Astrocyte (in vitro differentiated cells and primary cell): Measurements from ENCODE around the gene PRR5. TPM values are rescaled to one million over a fixed set of nuclear protein-coding genes. Genes with fewer than 3 reads are reported as not detected.

Source experiments
- DNase-seq: peaks from one replicate; pipeline ENCODE4 v3.0.0-alpha.2; 2010; ENCODE audit warnings: low read depth
- FAIRE-seq: peaks from 2 replicates; lab custom pipeline; 2011; peaks lifted over from hg19 to GRCh38; lab: Jason Lieb, UNC
- H2AFZ ChIP-seq: 2 replicates; pipeline ENCODE4 v1.6.0; 2012; ENCODE audit warnings: low read depth, low read length, inconsistent platforms
- H3K27ac ChIP-seq: 2 replicates; pipeline ENCODE4 v1.5.1; 2011; ENCODE audit warnings: low read depth, low read length, inconsistent platforms
- H3K27me3 ChIP-seq: 2 replicates; pipeline ENCODE4 v1.6.0; 2011; ENCODE audit warnings: low read length, inconsistent platforms; ENCODE audit not compliant: insufficient read depth
- H3K36me3 ChIP-seq: 2 replicates; pipeline ENCODE4 v1.5.1; 2011; ENCODE audit warnings: low read length, inconsistent platforms; ENCODE audit not compliant: insufficient read depth
- H3K4me1 ChIP-seq: 2 replicates; pipeline ENCODE4 v1.5.1; 2011; ENCODE audit warnings: low read length, inconsistent platforms; ENCODE audit not compliant: insufficient read depth
- H3K4me2 ChIP-seq: 2 replicates; pipeline ENCODE4 v1.6.0; 2012; ENCODE audit warnings: low read length, inconsistent platforms
- H3K4me3 ChIP-seq: 2 replicates; pipeline ENCODE4 v1.5.1; 2011; ENCODE audit warnings: low read depth, mild to moderate bottlenecking, low read length, inconsistent platforms; ENCODE audit not compliant: insufficient read depth
- H3K79me2 ChIP-seq: 2 replicates; pipeline ENCODE4 v1.6.0; 2012; ENCODE audit warnings: mild to moderate bottlenecking, low read length, inconsistent platforms; ENCODE audit not compliant: insufficient read depth
- H3K9ac ChIP-seq: 2 replicates; pipeline ENCODE4 v1.6.0; 2012; ENCODE audit warnings: mild to moderate bottlenecking, low read length, inconsistent platforms
- H3K9me3 ChIP-seq: 2 replicates; pipeline ENCODE4 v1.5.1; 2012; ENCODE audit warnings: low read depth, mild to moderate bottlenecking, low read length, inconsistent platforms; ENCODE audit not compliant: insufficient read depth
- H4K20me1 ChIP-seq: 2 replicates; pipeline ENCODE4 v1.6.0; 2012; ENCODE audit warnings: low read length, inconsistent platforms; ENCODE audit not compliant: insufficient read depth
- H3K27ac Mint-ChIP-seq: one replicate; pipeline ENCODE4 v1.8.0; 2021; ENCODE audit warnings: mild to moderate bottlenecking, mixed read lengths; ENCODE audit not compliant: unreplicated experiment
- H3K27me3 Mint-ChIP-seq: one replicate; pipeline ENCODE4 v1.8.0; 2021; ENCODE audit warnings: low read depth, mixed read lengths; ENCODE audit not compliant: unreplicated experiment
- H3K36me3 Mint-ChIP-seq: one replicate; pipeline ENCODE4 v1.8.0; 2021; ENCODE audit warnings: low read depth, mixed read lengths; ENCODE audit not compliant: unreplicated experiment
- H3K4me1 Mint-ChIP-seq: one replicate; pipeline ENCODE4 v1.8.0; 2021; ENCODE audit warnings: low read depth, mixed read lengths; ENCODE audit not compliant: unreplicated experiment
- H3K4me3 Mint-ChIP-seq: one replicate; pipeline ENCODE4 v1.8.0; 2021; ENCODE audit warnings: mild to moderate bottlenecking, moderate library complexity, mixed read lengths; ENCODE audit not compliant: unreplicated experiment
- H3K9me3 Mint-ChIP-seq: one replicate; pipeline ENCODE4 v1.8.0; 2021; ENCODE audit warnings: mild to moderate bottlenecking, mixed read lengths; ENCODE audit not compliant: unreplicated experiment
- CTCF ChIP-seq: IDR thresholded peaks from 2 replicates; pipeline ENCODE4 v1.5.1; 2011; ENCODE audit warnings: low read depth, mild to moderate bottlenecking, inconsistent platforms, low read length, moderate library complexity; ENCODE audit not compliant: insufficient read depth
- EZH2 ChIP-seq: IDR thresholded peaks from 2 replicates; pipeline ENCODE4 v1.6.1; 2012; ENCODE audit warnings: mild to moderate bottlenecking, low read length, inconsistent platforms; ENCODE audit not compliant: insufficient read depth
- total RNA-seq: library from RNA; stranded (reverse); gene quantifications from 2 replicates; pipeline ENCODE4 v1.2.1, GENCODE V29; 2021

The PRR5 gene
- total RNA-seq, 1 donor from 2014 or later: 23.6 TPM

GRCh38 chr22:44782363-44782963 lies 80.5 kb downstream of the PRR5 start:
- Histone ChIP-seq H3K4me2 (no peak overlapping the region), H3K9me3 (no peaks in the 10 kb centered on the region), H3K27ac (no peak overlapping the region), H3K4me1 (no peaks in the 10 kb centered on the region), H2AFZ (no peak overlapping the region), H3K27me3 (peaks cover 2% of the 10 kb centered on the region), H4K20me1 (no peaks in the 10 kb centered on the region), H3K79me2 (no peaks in the 10 kb centered on the region), H3K9ac (no peak overlapping the region), H3K36me3 (no peaks in the 10 kb centered on the region), H3K4me3 (no peak overlapping the region)
- no peaks in the 10 kb centered on the region for H3K9me3 Mint-ChIP-seq
- TF ChIP-seq EZH2: no peak
- TF ChIP-seq CTCF: no peak
- H3K4me3 Mint-ChIP-seq: no peak overlapping the region
- H3K4me1 Mint-ChIP-seq: no peaks in the 10 kb centered on the region
- FAIRE-seq (no peak), DNase-seq (no peak)
- no peaks in the 10 kb centered on the region for H3K27me3 Mint-ChIP-seq
- H3K36me3 Mint-ChIP-seq: peaks cover 2% of the 10 kb centered on the region
- H3K27ac Mint-ChIP-seq: no peak overlapping the region

GRCh38 chr22:44783091-44783490 lies 81.1 kb downstream of the PRR5 start:
- no peaks in the 10 kb centered on the region for H3K27me3 Mint-ChIP-seq
- FAIRE-seq (no peak), DNase-seq (no peak)
- no peak overlapping the region for H3K4me3 Mint-ChIP-seq
- Histone ChIP-seq H3K27me3 (peaks cover 2% of the 10 kb centered on the region), H4K20me1 (no peaks in the 10 kb centered on the region), H3K36me3 (no peaks in the 10 kb centered on the region), H3K4me1 (no peaks in the 10 kb centered on the region), H3K9ac (no peak overlapping the region), H3K4me2 (no peak overlapping the region), H3K9me3 (no peaks in the 10 kb centered on the region), H3K4me3 (no peak overlapping the region), H3K79me2 (no peaks in the 10 kb centered on the region), H3K27ac (no peak overlapping the region), H2AFZ (no peak overlapping the region)
- no peak for TF ChIP-seq EZH2
- TF ChIP-seq CTCF: no peak
- no peaks in the 10 kb centered on the region for H3K9me3 Mint-ChIP-seq
- peaks cover 2% of the 10 kb centered on the region for H3K36me3 Mint-ChIP-seq
- H3K27ac Mint-ChIP-seq: no peak overlapping the region
- H3K4me1 Mint-ChIP-seq: no peaks in the 10 kb centered on the region

GRCh38 chr22:44783581-44783980 lies 81.6 kb downstream of the PRR5 start:
- H3K4me3 ChIP-seq: no peak overlapping the region
- no peaks in the 10 kb centered on the region for H3K9me3 ChIP-seq
- H3K27me3 ChIP-seq: peaks cover 2% of the 10 kb centered on the region
- Mint-ChIP-seq H3K27ac (no peak overlapping the region), H3K9me3 (no peaks in the 10 kb centered on the region), H3K4me3 (no peak overlapping the region), H3K4me1 (no peaks in the 10 kb centered on the region), H3K27me3 (no peaks in the 10 kb centered on the region), H3K36me3 (peaks cover 2% of the 10 kb centered on the region)
- H3K4me1 ChIP-seq: no peaks in the 10 kb centered on the region
- H3K9ac ChIP-seq: no peak overlapping the region
- H3K79me2 ChIP-seq: no peaks in the 10 kb centered on the region
- no peak for DNase-seq
- no peaks in the 10 kb centered on the region for H4K20me1 ChIP-seq
- H2AFZ ChIP-seq: no peak overlapping the region
- H3K36me3 ChIP-seq: no peaks in the 10 kb centered on the region
- no peak overlapping the region for H3K27ac ChIP-seq
- FAIRE-seq: no peak
- TF ChIP-seq EZH2 (no peak), CTCF (no peak)
- no peak overlapping the region for H3K4me2 ChIP-seq
